Measurements from ENCODE around the gene DBN1. TPM values are rescaled to one million over a fixed set of nuclear protein-coding genes. Genes with fewer than 3 reads are reported as not detected.

Gene DBN1
- total RNA-seq, 1 experiment from 2014 or later, result 144 TPM

DNA sequence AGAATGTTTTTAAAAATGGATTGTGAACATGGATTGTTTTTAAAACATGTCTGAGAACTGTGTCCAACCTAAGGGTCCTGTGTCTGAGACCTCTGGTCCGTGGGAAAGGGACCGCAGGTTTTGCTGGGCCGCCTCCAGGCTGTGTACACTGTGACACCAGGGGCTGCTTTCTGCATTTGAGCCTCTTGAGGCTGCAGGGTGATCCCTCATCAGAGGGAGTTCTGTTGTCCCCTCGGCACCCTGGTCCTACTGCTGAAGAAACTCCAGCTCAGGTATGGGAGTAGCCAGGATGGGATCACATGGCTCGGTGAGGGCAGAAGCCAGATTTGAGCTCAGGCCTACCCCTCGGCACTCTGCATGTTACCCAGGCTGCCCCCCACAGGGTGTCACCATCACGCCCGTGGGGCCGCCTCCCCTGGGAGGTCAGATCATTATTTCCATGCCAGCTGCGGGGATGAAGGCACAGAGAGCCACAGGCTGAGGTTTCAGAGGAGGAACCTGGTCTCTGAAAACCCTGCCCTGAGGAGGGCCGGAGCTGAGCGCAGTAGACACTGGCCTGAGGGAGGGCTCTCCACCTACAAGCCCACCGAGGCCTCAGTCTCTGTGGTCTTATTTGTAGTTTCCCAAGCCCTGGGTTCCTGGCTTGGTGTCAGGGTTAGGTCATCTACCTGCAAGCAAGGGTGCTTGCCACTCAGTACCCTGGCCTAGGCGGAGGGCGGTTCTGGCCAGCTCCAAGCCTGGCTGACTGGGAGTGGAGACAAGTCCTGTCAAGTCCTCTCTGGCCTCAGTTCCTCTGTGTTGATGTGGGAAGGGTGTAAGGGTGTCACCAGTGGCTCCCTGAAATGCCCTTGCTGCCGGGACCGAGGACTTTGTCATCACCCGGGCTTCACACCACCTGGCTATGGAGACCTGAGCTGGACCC is 24.0 kb downstream of the DBN1 start:
- Histone ChIP-seq H3K9me3 (no peaks in the 10 kb centered on the region), H3K27me3 (replicated peaks; ENCODE audit: control insufficient read depth, insufficient read depth, low read length) (no peaks in the 10 kb centered on the region), H3K4me1 (peaks cover 12% of the 10 kb centered on the region), H3K4me3 (ENCODE audit: low read depth, low read length) (no peak overlapping the region), H3K36me3 (ENCODE audit: control insufficient read depth, insufficient read depth, low read length) (no peaks in the 10 kb centered on the region; the same call in 1 of the 2 replicates)
- ChIA-PET CTCF (interaction anchor here (0.6 to 6.5 kb wide), 5 partner anchors 46 to 125 kb away, joined by 3 to 110 read pairs (median 5); no protein-coding TSS in a partner anchor), POLR2A (interaction anchor here (1.5 to 2.4 kb wide), 2 partner anchors 23 to 47 kb away, joined by 4 to 13 read pairs; partner anchors contain the start of gene GRK6)
- peaks cover 52% of the 10 kb centered on the region for H3K36me3 Mint-ChIP-seq (ENCODE audit: insufficient read depth, unreplicated experiment)
- no peaks in the 10 kb centered on the region for H3K9me3 Mint-ChIP-seq (ENCODE audit: unreplicated experiment)
- no peak for DNase-seq
- no peak for TF ChIP-seq CTCF (IDR thresholded peaks at IDR 0.05; ENCODE audit: insufficient read depth in 1 of 2, low read depth in 1 of 2, low read length in 1 of 2, severe bottlenecking in 1 of 2, unreplicated experiment in 1 of 2)
- no TSS peak for BruUV-seq (replicated peaks)
- H3K27me3 Mint-ChIP-seq (ENCODE audit: insufficient read depth, unreplicated experiment), result peaks cover 6% of the 10 kb centered on the region
- intact Hi-C loops (cut with micrococcal nuclease; ENCODE audit: unreplicated experiment), result no loop called here
- H3K4me1 Mint-ChIP-seq (ENCODE audit: low read depth, unreplicated experiment), result peaks cover 11% of the 10 kb centered on the region
- no peak overlapping the region for H3K4me3 Mint-ChIP-seq (ENCODE audit: unreplicated experiment)
- no peak overlapping the region for H3K27ac Mint-ChIP-seq (ENCODE audit: unreplicated experiment)

- Mint-ChIP-seq H3K27me3 (ENCODE audit: insufficient read depth, unreplicated experiment) (peaks cover 6% of the 10 kb centered on the region), H3K9me3 (ENCODE audit: unreplicated experiment) (no peaks in the 10 kb centered on the region), H3K36me3 (ENCODE audit: insufficient read depth, unreplicated experiment) (peaks cover 53% of the 10 kb centered on the region), H3K4me3 (ENCODE audit: unreplicated experiment) (peak overlapping the region; percentile 70), H3K27ac (ENCODE audit: unreplicated experiment) (peak overlapping the region; percentile 2), H3K4me1 (ENCODE audit: low read depth, unreplicated experiment) (peaks cover 8% of the 10 kb centered on the region)
- POLR2A ChIA-PET, result interaction anchor here (1.5 to 2.4 kb wide), 2 partner anchors 22 to 46 kb away, joined by 4 to 13 read pairs; partner anchors contain the start of gene GRK6
- CTCF ChIA-PET, result interaction anchor here (0.5 to 6.4 kb wide), 5 partner anchors 45 to 78 kb away, joined by 3 to 78 read pairs (median 5); no protein-coding TSS in a partner anchor
- no peaks in the 10 kb centered on the region; the same call in none of the 2 replicates for H3K36me3 ChIP-seq (ENCODE audit: control insufficient read depth, insufficient read depth, low read length)
- DNase-seq, result no peak
- intact Hi-C loops (cut with micrococcal nuclease; ENCODE audit: unreplicated experiment), result no loop called here
- peaks cover 6% of the 10 kb centered on the region; the same call in 1 of the 2 replicates for H3K4me1 ChIP-seq
- BruUV-seq (replicated peaks), result no TSS peak
- H3K9me3 ChIP-seq, result no peaks in the 10 kb centered on the region
- H3K27me3 ChIP-seq (replicated peaks; ENCODE audit: control insufficient read depth, insufficient read depth, low read length), result no peaks in the 10 kb centered on the region
- TF ChIP-seq CTCF (IDR thresholded peaks at IDR 0.05; ENCODE audit: insufficient read depth in 1 of 2, low read depth in 1 of 2, low read length in 1 of 2, severe bottlenecking in 1 of 2, unreplicated experiment in 1 of 2), result no peak
- no peak overlapping the region for H3K4me3 ChIP-seq (ENCODE audit: low read depth, low read length)
Observed at GRCh38 chr5:177448244-177448950, 25.0 kb downstream of the DBN1 start.

Measured in Caco-2 (cell line).